Panc1 (cell line): ENCODE measurements around the gene RAB6A.

Experiments used
- CTCF ChIP-seq: fragments of 450-650 bp; IDR thresholded peaks from 2 replicates; pipeline ENCODE4 v1.5.1; 2017; ENCODE audit warnings: mild to moderate bottlenecking
- POLR2AphosphoS5 ChIP-seq: IDR thresholded peaks from 2 replicates; pipeline ENCODE4 v1.6.1; 2012; ENCODE audit warnings: mild to moderate bottlenecking, low read depth, low read length, moderate library complexity
- SIN3A ChIP-seq: IDR thresholded peaks from 2 replicates; pipeline ENCODE4 v1.6.1; 2012; ENCODE audit warnings: low read depth, mild to moderate bottlenecking, low read length, moderate library complexity, borderline replicate concordance; ENCODE audit not compliant: insufficient read depth

DNA sequence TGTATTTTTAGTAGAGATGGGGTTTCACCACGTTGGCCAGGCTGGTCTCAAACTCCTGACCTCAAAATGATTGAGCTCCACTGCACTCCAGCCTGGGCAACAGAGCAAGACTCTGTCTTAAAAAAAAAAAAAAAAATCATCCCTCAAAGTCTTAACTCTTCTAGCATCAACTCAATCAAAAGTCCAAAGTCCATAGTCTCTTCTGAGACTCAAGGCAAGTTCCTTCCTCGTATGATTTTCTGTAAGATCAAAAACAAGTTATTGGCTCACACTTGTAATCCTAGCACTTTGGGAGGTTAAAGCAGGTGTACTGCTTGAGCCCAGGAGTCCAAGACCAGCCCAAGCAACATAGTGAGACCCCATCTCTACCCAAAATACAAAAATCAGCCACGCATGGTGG lies 90.1 kb downstream of the RAB6A start:
- TF ChIP-seq POLR2AphosphoS5, result no peak
- TF ChIP-seq CTCF, result no peak
- TF ChIP-seq SIN3A, result no peak
